Measurements from ENCODE around the gene LPP.

Gene LPP

GRCh38 chr3:188205992-188206416 is 52.0 kb downstream of the LPP start:
- peak overlapping the region; percentile 98 for H3K27ac ChIP-seq
- TF ChIP-seq CTCF (IDR thresholded peaks at IDR 0.05) (peak; percentile 83), ZFX (IDR thresholded peaks at IDR 0.05; ENCODE audit: borderline replicate concordance) (no peak)

GRCh38 chr3:188206787-188207186 is 52.8 kb downstream of the LPP start:
- no peak for TF ChIP-seq ZFX (IDR thresholded peaks at IDR 0.05; ENCODE audit: borderline replicate concordance)
- no peak for TF ChIP-seq CTCF (IDR thresholded peaks at IDR 0.05)
- peak overlapping the region; percentile 98 for H3K27ac ChIP-seq

- TF ChIP-seq ZFX (IDR thresholded peaks at IDR 0.05; ENCODE audit: borderline replicate concordance) = no peak
- no peak for TF ChIP-seq CTCF (IDR thresholded peaks at IDR 0.05)
- peak overlapping the region; percentile 98 for H3K27ac ChIP-seq
Measured at GRCh38 chr3:188207941-188208515, 54.1 kb downstream of the LPP start.

- peak overlapping the region; percentile 98 for H3K27ac ChIP-seq
- TF ChIP-seq ZFX (IDR thresholded peaks at IDR 0.05; ENCODE audit: borderline replicate concordance) (no peak), CTCF (IDR thresholded peaks at IDR 0.05) (no peak)
Measured at GRCh38 chr3:188208516-188208981, 54.6 kb downstream of the LPP start.

- peak overlapping the region; percentile 98 for H3K27ac ChIP-seq
- TF ChIP-seq ZFX (IDR thresholded peaks at IDR 0.05; ENCODE audit: borderline replicate concordance) (no peak), CTCF (IDR thresholded peaks at IDR 0.05) (no peak)
Measured at GRCh38 chr3:188209034-188209433, 55.1 kb downstream of the LPP start.

GRCh38 chr3:188209740-188210139 is 55.8 kb downstream of the LPP start:
- H3K27ac ChIP-seq = peak overlapping the region; percentile 98
- no peak for TF ChIP-seq ZFX (IDR thresholded peaks at IDR 0.05; ENCODE audit: borderline replicate concordance)
- no peak for TF ChIP-seq CTCF (IDR thresholded peaks at IDR 0.05)

GRCh38 chr3:188211476-188211875 is 57.5 kb downstream of the LPP start:
- TF ChIP-seq ZFX (IDR thresholded peaks at IDR 0.05; ENCODE audit: borderline replicate concordance) (no peak), CTCF (IDR thresholded peaks at IDR 0.05) (no peak)
- H3K27ac ChIP-seq = peak overlapping the region; percentile 98

Measured in 22Rv1 (cell line).